Fibroblast of upper back skin (primary cell): ENCODE results near the gene SORBS1.
A peak's percentile ranks its signal among the peaks of the same experiment; 100 is the strongest.
"Not testable (repeated sequence)": the region's sequence is repeated elsewhere in the genome, so short reads cannot be mapped to it uniquely, and the experiment has no call there.

ENCODE experiments used
- DNase-seq: peaks from one replicate; pipeline ENCODE4 v3.0.0-alpha.2; 2013

The SORBS1 gene

DNA sequence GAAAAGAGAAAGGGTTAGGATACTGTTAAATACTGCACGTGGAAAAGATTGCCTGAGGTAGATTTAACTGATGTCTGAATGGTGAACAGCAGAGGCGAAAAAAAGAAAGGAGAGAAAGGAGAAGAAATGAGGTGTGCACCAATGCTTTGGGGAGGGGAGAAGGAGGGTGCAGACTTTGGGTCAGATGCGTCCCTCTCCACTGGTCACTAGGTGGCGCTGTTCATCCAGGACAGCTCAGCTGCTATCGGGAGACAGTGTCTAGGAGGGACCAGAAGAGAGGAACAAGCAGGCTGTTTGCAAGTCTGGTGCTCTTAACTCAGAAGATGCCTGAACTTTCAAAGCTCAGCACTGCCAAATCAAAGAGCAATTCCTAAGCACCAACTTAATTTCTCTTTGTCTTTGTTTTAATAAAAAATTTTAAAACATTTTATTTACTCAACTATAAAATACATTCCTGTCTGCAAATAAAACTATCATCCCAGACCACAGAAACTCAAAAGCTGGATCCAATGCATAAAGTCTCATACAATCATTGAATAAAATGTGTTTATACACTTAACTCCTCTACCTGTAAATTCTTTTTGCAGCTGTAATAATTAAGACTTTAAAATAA is 186.5 kb downstream of the SORBS1 start:
- DNase-seq: peak; percentile 53

DNA sequence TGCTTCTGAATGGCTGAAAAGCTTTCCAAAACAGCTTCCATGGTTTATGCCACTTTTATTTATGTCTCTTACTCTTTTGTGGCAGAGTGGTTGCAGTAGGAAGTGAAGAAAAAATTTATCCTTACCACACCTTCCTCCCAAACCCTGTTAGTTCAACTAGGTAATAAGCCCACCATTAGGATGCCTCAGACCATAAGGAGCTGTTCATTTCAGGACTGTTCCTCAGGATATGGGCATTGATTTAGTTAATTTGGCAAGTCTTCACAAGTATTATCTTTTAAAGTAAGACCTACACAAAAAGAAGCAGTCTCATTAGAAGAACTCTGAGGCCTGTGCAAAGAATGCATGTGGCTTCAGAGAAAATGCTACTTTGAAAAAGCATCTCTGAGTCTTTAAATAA is 187.5 kb downstream of the SORBS1 start:
- no peak for DNase-seq

DNA sequence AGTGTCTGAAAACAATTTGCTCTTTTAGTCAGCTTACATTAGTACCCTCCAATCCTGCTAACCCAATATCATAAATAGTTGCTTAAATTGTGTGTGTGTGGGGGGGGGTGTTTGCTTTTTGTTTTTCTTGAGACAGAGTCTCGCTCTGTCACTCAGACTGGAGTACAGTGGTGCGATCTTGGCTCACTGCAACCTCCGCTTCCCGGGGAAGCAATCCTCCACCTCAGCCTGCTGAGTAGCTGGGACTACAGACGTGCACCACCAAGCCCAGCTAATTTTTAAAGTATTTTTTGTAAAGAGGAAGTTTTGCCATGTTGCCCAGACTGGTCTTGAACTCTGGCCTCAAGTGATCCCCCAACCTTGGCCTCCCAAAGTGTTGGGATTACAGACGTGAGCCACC is 196.8 kb downstream of the SORBS1 start:
- DNase-seq: no peak

DNA sequence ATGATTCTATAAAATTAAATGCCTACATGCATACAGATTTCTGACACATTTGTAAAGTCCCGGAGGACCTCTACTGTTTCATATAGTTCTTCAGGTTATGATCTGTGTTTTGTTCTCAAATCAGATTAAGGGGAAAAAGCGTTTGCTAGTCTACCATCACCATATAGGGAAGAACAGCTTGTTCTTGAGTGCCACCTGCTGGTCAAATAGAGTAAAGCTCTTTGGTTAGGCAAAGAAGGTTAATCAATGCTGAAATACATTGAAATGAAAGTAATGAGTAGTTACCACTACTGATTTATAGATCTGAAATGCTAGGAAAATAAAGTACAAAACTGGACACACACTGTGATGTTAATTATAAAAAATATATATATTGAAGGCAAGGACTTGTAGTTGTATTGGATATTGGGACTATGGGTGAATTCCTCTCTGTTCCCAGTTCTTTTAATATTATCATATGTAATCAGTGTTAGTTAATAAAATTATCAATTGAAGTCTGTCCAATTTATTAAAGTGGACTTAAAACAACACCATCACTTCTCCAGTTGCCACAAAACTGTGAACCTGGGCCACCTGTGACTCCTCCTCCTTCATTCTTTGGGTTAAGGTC is 197.8 kb downstream of the SORBS1 start:
- DNase-seq: peak; percentile 73

DNA sequence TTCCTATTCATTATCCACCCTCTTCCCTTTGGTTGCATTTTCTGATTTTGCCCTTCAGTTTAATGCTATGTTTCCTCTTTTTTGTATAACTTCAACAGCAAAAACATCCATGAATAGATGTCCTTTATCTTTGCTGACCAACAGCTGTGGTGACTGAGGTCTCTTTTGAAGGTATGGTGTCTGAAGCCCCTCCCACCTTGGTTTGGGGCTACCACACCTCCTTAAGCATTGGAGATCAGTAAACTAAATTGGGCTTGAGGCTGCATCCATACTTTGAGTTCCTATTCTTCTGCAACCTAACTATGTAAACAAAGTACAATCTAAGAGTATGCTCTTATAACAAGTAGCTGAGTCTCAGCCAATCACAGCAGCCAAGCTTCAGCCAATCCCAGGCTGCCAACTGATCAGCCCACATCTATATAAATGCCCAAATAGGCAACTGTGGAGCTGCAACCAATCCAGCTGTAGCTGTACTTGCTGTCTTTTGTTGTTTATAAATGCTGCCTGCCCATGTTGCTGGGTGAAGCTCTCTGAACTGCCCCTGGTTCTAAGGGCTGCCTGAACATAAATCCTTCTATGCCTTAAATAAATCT is 201.0 kb downstream of the SORBS1 start:
- DNase-seq: no peak

DNA sequence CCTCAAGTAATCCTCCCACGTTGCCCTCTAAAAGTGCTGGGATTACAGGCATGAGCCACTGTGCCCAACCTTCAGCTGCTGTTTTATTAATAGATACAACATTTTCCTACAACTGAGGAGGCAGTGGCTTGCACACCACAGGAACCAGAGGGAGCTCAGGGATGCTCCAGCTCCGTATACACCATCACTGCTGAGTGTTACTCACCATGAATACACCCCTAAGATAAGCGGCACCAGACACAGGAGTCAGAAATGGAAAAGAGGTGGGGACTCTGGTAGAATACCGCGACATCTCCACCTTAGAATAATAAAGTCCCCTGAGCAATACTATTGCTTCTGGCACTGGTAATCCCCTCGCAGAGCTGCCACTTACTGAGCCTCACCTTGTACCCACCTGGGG is 201.7 kb downstream of the SORBS1 start:
- DNase-seq: no peak

DNA sequence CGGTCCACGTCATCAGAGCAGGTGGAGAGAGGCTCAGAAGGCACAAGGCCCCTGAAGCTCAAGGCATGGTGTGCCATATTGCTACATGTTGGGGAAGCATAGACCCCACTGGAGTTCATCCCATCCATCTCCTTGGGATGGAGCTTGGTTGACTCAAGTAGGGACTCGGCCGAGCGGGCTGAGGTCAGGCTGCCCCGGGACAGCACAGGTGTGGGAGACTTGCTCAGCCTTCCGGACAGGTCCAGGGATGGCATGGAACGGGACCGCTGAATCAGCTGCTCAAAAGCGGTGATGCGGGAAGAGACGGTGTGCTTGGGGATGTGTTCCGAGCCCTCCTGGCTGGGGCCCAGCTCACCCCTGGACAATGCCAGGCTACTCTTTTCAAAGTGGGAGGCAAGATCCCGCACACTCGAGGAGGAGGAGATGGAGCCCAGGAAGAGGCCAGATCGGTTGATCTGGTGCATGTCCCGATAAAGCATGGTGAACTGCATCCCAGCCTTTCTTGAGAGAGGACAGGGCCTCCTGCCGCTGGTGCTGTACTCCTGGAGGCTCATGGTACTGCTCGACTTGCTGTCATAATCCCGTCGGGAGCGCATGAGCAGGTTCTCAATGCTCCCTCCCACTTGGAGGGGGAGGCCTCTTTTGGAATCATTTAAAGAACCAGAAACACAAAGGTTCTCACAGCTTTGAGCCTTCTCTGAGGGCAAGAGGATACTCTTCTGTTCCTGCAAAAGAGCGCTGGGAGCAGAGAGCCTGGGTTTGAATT is 204.8 kb downstream of the SORBS1 start:
- DNase-seq: no peak

DNA sequence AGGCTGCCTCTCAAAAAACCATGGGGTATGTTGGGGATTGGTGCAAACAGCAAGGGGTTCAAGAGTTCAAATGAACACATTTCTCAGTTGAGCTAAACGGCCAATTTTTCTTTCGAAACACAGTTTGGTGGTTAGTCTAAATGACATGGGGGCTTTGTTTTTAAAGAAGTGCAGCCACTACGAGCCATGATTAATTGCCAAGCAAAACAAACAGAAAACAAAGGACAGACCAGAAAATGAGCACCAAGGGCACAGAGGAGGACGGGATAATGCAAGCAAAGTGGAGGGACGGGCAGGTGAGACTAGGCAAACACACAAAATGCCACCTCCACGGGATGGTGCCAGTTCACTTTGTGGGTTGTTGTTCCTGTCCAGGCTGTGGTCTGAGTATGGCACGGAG is 205.9 kb downstream of the SORBS1 start:
- no peak for DNase-seq

DNA sequence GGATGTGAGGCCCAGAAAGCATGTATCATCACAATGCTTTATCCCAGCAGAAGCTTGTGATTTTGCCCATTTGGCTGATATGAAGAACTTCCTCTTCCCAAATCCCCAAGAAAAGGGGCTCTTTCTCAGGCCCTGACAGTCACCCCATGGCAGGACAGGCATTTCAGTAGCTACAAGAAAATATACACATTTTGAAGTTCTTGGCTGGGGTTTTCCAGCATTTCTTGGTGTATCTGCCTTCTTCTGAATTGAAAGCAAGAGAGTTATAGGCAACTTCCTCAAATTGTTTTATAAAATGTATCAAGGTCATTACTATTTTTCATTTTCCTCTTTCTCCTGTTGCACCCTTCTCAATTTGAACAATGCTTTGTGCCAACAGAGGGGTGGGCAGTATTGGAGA is 207.1 kb downstream of the SORBS1 start:
- DNase-seq: no peak

DNA sequence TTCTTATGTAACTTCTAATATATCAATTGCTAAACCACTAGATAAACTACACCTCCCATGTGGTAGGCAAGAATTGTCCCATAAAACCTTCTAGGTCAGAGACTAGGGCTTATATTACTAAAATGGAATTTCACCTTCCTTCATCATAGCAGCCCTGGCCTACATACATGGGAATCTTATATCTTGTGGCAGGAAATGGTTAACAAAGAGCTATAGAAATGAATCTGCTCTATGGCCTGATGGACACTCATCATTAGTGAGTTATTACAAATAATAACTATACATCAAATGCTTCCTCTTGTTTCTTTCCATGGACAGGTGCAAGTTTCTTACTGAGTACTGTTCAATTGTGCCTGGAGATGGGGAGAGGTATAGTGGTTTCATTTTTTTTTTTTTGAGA is 208.0 kb downstream of the SORBS1 start:
- DNase-seq: no peak

DNA sequence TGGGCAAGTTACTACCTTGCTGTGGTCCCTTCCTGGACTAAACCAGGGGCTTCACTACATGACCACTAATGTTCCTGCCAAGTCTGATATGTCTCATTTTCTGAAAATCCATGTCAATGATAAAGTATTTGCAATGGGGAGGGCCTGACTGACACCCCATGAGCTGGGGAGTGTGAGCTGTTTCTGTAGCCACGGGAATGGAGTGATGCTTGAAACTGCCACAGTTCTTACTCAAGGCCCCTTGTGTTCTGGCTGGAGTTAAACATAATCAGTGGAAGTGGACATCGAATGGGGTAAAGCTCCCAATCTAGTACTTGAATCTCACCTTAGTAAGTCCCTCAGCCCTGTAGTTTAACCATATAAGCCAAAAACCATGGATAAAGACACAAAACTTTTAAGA is 208.5 kb downstream of the SORBS1 start:
- DNase-seq: no peak

DNA sequence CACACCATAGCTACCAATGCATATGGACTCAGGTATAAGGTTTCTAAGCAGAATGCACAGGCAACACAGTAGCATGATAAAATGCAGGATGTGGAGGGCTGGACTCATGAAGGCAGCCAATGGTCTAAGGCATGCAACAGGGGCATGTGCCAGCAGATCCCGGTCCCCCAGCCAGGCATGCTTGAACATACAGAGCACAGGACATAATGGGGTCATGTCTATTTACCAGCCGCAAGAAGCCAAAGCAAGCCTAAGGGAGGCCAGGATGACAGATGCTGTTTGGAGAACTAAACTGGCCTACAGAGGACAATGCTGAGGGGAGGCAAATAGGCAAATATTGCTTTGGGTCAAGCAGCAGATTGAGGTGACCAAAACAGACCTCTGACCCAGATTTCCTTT is 210.3 kb downstream of the SORBS1 start:
- no peak for DNase-seq

DNA sequence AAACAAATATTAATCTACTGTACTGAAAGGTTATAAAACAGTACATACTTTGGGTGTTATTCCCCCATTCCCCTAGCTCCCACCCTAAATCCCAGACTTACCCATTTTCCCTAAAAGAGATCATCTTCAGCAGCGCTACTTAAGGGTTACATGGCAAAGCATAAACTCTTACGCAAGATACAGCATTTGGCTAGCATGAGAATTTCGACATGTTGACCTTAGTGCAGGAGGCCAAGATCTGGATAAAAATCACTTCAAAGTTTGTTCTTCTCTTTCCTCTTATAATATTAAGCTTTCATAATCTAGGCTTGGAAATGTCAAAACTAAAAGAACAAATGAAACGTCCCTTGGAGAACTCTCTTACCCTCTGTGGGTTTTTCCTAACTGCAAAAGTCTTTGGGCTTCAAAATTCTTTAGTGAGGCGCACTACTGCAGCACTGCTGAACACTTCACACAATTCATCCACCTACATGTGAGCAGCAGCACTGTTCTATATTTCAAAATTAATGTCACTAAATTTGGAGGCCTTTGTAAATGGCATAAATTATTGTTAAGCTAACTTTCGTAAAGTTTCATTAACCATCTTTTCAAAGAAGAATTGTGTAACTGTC is 210.8 kb downstream of the SORBS1 start:
- DNase-seq: no peak

DNA sequence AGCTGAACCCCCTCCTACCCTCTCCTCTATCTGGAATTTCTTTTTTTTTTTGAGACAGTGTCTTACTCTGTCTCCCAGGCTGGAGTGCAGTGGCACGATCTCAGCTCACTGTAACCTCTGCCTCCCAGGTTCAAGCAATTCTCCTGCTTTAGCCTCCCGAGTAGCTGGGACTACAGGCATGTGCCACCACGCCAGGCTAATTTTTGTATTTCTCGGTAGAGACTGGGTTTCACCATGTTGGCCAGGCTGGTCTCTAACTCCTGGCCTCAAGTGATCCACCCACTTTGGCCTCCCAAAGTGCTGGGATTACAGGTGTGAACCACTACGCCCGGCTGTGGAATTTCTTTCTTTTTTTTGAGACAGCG is 213.8 kb downstream of the SORBS1 start:
- DNase-seq: not testable (repeated sequence)

DNA sequence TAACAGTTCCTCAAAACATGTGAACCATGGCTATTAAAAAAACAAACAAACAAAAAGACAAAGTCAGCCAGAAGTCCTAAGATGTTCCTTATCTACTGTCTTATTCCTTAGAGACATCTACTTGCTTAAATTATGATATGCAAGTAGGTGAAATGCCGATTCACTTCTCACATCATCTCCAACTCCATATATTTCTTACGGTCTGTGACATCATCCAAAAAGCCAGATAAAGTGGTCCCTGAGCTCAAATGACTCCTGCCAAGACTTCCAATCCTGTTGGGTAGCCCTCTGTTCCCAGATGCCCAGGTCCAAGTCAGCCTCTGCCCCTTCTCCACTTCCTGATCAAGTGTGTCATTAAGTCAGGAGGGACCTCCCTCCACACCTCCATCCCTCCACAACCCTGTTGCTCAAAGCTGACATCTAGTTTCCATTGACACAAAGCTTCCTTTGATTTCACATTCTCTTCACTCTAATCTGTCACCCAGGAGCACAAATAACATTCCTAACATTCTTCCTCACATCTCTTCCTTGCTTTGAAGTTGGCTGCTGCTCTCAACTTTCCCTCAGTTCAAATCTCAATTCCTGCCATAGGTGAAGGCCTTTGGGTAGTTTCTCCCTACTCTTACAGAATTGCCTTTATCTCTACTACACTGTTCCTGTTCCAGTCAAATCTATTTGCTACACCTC is 214.3 kb downstream of the SORBS1 start:
- DNase-seq: peak; percentile 24

DNA sequence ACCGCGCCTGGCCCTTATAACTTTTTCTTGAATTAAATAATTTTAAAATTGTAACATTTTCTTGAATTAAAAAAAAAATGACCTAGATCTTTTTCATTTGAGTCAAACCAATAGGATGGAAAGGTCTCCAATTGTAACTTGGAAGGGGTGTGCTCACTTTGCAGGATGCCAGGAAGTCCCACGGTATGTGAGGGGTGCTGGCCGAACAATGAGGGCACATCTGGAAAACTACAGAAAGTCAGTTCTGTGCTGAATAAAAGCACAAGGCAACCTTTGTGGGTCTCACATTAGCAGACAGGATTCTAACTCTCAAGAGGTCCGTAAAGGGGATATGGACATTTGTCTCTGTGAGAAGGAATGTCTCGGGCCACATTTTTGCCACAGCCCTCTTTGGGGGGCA is 217.6 kb downstream of the SORBS1 start:
- no peak for DNase-seq

DNA sequence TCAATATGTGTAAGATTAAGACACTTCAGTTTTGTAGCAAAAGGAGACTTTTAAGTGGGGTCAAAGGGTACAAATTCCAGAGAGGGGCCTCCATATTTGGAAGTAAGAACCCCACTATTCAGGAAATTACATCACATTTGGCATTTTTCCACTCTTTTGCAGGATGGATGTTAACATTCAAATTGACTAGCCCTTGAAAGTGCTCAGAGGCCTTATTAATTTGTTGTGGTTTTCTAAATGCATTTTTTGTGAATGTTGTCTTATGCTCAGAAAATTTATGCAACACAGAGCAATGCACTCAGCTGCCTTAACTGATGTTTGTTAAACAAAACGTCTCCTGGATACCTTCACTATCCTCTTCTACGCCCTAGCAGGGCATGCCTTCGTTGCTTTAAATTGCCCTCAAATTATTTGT is 219.4 kb downstream of the SORBS1 start:
- DNase-seq: peak; percentile 78

DNA sequence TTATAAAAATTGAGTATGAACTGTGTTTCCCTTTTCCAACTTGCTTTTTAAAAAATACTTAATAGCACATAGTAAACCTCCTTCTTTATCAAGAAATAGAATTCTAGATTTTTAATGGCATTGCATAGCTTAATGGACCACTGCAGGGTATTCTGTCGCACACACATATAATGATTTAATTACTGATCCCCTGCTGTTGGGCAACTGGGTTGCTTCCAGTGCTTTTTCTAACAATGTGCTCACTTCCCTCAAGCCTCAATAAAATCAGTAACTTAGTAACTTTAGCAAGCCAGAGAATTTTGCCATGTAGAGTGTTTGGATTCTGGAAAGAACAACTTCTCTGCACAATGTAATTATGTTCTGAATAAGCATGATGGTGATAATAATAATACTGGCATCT is 221.3 kb downstream of the SORBS1 start:
- no peak for DNase-seq

DNA sequence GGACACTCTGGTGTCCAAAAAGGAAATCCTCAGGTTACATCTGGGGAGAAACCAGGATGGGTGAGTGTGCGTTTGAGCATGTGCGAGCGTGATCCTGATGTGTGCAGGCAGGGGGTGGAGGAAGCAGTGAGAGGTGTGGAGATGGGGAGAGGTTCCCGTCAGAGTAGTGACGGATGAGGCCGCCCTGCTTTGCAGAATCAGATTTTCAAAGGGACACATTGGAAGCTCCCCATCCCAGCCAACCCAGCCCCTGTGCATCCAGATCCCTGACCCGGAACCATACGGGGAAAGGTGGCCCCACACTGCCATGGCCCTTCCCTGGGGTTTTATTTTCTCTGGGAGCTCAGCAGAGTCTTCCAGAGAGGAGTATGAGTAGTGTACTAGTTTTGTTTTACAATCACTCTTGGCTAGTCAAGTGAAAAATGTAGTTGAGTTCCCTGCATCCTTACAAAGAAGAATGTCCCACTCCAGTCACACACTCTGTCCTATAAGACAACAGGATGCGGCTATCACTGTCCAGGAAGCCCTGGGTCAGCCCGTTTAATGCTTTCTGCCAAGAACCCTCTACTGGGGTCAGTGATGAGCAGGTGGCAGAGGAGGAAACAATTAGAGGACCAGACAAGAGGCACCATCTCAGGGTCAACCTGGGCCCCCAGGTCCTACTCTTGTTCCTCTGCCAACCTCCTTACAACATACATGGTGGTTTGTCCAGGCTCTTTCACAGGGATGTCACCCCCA is 223.6 kb downstream of the SORBS1 start:
- no peak for DNase-seq

DNA sequence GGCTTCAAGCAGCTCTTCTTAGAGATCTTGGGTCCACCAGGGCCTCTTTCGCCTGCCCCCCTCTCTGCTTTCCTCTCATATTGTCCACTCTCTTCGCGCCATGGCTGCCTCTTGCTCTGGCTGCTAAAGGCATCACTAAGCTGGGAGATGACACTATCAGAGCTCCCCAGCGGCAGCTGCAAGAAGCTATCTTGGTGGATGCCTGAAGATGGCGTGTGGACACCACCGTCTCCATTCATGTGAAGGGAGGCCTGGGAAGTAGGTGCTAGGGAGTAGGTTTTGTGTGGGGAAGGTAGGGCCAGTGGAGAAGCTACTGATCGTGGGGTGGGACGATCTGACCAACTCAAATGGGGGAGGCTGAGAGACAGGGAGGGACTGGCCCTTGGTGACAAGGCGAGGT is 224.5 kb downstream of the SORBS1 start:
- DNase-seq: no peak

DNA sequence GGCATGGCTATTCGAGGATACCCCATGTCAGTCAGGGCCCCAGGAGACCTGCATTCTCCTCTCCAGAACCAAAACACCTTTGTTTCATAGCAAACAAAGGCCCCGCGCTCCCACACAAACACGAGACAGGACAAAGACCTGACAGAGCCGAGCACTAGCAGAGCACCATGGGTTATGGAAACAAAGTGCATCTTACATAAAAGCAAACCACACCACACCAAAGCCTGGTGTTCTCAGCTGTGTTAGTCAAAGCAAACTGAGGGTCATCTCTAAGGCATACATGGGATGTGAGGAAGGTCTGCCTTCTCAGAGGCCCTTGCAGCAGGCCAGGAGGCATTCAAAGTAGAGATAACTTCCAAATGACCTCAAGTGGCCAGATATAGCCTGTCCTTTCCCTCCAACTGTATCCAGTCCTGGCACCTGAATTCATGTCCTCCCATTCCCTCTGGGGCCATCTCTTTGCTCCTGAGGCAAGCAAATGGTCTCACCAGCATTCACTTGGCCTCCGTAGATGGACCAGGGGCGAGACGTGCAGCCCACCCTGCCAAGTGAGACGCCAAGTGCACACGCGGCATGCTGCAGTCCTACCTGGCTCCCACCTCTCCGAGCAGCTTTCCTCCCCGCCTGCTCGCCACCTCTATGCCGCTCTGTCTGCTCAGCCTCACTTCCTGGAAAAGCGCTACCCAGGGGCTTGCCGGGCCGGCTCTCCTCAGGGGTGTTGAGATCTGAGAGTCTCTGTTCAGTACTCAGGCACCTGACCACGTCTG is 225.1 kb downstream of the SORBS1 start:
- DNase-seq: no peak

DNA sequence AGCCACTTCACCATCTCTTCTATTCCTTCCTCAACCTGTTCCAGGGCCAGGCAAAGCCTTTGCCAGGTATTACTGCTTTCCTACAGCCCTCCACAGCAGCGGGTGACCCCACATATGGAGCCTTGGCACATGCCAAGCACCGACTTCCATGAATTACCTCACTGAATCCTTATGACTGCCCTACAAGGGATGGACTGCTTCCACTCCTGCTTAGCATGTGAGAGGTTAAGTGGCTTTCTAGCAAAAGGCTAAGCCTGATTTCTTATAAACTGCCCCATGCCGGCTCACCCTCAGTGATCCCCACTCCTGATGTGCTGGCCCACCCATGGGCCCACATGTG is 226.4 kb downstream of the SORBS1 start:
- no peak for DNase-seq
